H1 (cell line): Measurements from ENCODE around the gene CTCF.

Source experiments
- CHD2 ChIP-seq: IDR thresholded peaks from 2 replicates; pipeline ENCODE4 v1.6.1; 2012; ENCODE audit warnings: low read length, improper control_type of control experiment
- CTCF ChIP-seq, 3 experiments: IDR thresholded peaks; 1 replicate in 2 of 3; 2 replicates in 1 of 3; pipeline versions ENCODE4 v1.5.1 to v1.6.1; 2011; ENCODE audit warnings: low read length in 3 of 3, mild to moderate bottlenecking in 3 of 3, inconsistent platforms in 2 of 3, low read depth in 1 of 3, moderate library complexity in 1 of 3; ENCODE audit not compliant: insufficient read depth in 1 of 3; ENCODE audit errors: control extremely low read depth in 1 of 3
- GABPA ChIP-seq: IDR thresholded peaks from 2 replicates; pipeline ENCODE4 v1.6.1; 2011; ENCODE audit warnings: mild to moderate bottlenecking, low read length, moderate library complexity, borderline replicate concordance; ENCODE audit not compliant: insufficient read depth
- GTF2F1 ChIP-seq: IDR thresholded peaks from 2 replicates; pipeline ENCODE4 v1.6.1; 2012; ENCODE audit warnings: low read depth, low read length, improper control_type of control experiment, borderline replicate concordance
- HDAC2 ChIP-seq, 2 experiments: fragments of 300-600 bp in 1 of 2; sonication (generic) in 1 of 2; IDR thresholded peaks; 2 replicates each; pipeline ENCODE4 v1.6.1; 2011 to 2012; ENCODE audit warnings: low read depth in 2 of 2, low read length in 2 of 2, mild to moderate bottlenecking in 2 of 2, moderate library complexity in 2 of 2, borderline replicate concordance in 1 of 2, inconsistent platforms in 1 of 2
- HDAC6 ChIP-seq: IDR thresholded peaks from one replicate; pipeline ENCODE4 v1.7.1; 2012; ENCODE audit warnings: low read depth, mild to moderate bottlenecking, inconsistent platforms, low read length, moderate library complexity
- KDM5A ChIP-seq: fragments of 200-600 bp; IDR thresholded peaks from 2 replicates; pipeline ENCODE4 v1.7.1; 2012; ENCODE audit warnings: mild to moderate bottlenecking, low read length, inconsistent platforms, mixed read lengths
- MAX ChIP-seq: IDR thresholded peaks from 2 replicates; pipeline ENCODE4 v1.6.1; 2012; ENCODE audit warnings: inconsistent platforms
- RAD21 ChIP-seq, 2 experiments: IDR thresholded peaks in 1 of 2; conservative IDR thresholded peaks in 1 of 2; 2 replicates each; pipeline ENCODE4 v1.6.1; 2011; ENCODE audit warnings: low read depth in 2 of 2, low read length in 2 of 2, improper control_type of control experiment in 1 of 2, inconsistent platforms in 1 of 2, mild to moderate bottlenecking in 1 of 2, moderate library complexity in 1 of 2
- RNF2 ChIP-seq: fragments of 200-900, 300-1000 bp; sonication (generic); IDR thresholded peaks from 2 replicates; pipeline ENCODE4 v1.7.1; 2016; ENCODE audit warnings: borderline replicate concordance, low read depth, mild to moderate bottlenecking, antibody characterized with exemption, low read length; ENCODE audit not compliant: poor library complexity, severe bottlenecking; ENCODE audit errors: missing control alignments
- SIN3A ChIP-seq, 2 experiments: IDR thresholded peaks in 1 of 2; conservative IDR thresholded peaks in 1 of 2; 2 replicates each; pipeline ENCODE4 v1.6.1; 2011 to 2012; ENCODE audit warnings: low read length in 2 of 2, improper control_type of control experiment in 1 of 2, low read depth in 1 of 2, mild to moderate bottlenecking in 1 of 2
- YY1 ChIP-seq: IDR thresholded peaks from 2 replicates; pipeline ENCODE4 v1.6.1; 2011; ENCODE audit warnings: low read depth, mild to moderate bottlenecking, low read length

- TF ChIP-seq CHD2 (no peak), RAD21 (IDR thresholded peaks at IDR 0.05 in 1 of 2, conservative IDR thresholded peaks at IDR 0.05 in 1 of 2; ENCODE audit: low read depth in 2 of 2, low read length in 2 of 2) (no peak), CTCF (IDR thresholded peaks at IDR 0.05; ENCODE audit: control extremely low read depth in 1 of 3, insufficient read depth in 1 of 3, low read depth in 1 of 3, low read length in 3 of 3) (no peak), KDM5A (no peak), YY1 (no peak), SIN3A (conservative IDR thresholded peaks at IDR 0.05 in 1 of 2, IDR thresholded peaks at IDR 0.05 in 1 of 2; ENCODE audit: low read depth in 1 of 2, low read length in 2 of 2) (no peak), HDAC2 (IDR thresholded peaks at IDR 0.05; ENCODE audit: borderline replicate concordance in 1 of 2, low read depth in 2 of 2, low read length in 2 of 2) (no peak), GABPA (no peak), GTF2F1 (no peak), HDAC6 (no peak), RNF2 (no peak), MAX (no peak)
Measured at GRCh38 chr16:67541391-67542263, 20.7 kb upstream of the CTCF start.
